GM13977 (cell line): ENCODE data around the gene HOXC9.

Experiments used
- DNase-seq: peaks from one replicate; pipeline ENCODE4 v3.0.0; 2012; ENCODE audit warnings: low spot score
- in situ Hi-C: fragments of 300-500 bp; cut with MboI; formaldehyde crosslinking; loops from one replicate; pipeline ENCODE4 v1.12.0; 2022; ENCODE audit warnings: low sequenced_read_pairs, low pct_unique_long_range_greater_than_20kb, mixed read lengths, inconsistent platforms; ENCODE audit not compliant: unreplicated experiment
- TF ChIP-seq, protein P1 (sequence below): IDR thresholded peaks from 2 replicates; pipeline ENCODE4 v1.5.1; 2012; ENCODE audit warnings: mild to moderate bottlenecking, control low read depth; ENCODE audit not compliant: insufficient read depth; ENCODE audit errors: extremely low read depth, missing control alignments

The HOXC9 gene

DNA sequence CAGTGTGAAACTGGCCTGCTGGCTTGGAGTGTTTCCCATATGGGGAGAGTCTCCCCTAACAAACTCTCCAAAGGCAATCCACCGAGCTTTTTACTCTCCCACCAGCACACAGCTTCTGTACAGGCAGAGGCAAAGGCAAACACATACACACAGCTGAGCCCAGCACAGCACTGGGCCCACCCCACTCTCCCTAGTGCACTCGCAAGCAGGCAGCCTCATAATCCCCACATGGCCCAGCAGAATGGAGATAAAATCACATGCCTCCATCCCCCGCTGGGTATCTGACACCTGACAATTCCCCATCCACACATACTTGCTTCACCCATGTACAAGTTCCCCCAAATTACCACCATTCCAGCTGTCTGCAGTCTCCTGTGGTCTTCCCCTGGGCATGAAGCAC, 41.8 kb upstream of the HOXC9 start:
- TF ChIP-seq, protein P1, sequence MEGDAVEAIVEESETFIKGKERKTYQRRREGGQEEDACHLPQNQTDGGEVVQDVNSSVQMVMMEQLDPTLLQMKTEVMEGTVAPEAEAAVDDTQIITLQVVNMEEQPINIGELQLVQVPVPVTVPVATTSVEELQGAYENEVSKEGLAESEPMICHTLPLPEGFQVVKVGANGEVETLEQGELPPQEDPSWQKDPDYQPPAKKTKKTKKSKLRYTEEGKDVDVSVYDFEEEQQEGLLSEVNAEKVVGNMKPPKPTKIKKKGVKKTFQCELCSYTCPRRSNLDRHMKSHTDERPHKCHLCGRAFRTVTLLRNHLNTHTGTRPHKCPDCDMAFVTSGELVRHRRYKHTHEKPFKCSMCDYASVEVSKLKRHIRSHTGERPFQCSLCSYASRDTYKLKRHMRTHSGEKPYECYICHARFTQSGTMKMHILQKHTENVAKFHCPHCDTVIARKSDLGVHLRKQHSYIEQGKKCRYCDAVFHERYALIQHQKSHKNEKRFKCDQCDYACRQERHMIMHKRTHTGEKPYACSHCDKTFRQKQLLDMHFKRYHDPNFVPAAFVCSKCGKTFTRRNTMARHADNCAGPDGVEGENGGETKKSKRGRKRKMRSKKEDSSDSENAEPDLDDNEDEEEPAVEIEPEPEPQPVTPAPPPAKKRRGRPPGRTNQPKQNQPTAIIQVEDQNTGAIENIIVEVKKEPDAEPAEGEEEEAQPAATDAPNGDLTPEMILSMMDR = no peak
- in situ Hi-C loops = no loop called here
- DNase-seq = no peak

DNA sequence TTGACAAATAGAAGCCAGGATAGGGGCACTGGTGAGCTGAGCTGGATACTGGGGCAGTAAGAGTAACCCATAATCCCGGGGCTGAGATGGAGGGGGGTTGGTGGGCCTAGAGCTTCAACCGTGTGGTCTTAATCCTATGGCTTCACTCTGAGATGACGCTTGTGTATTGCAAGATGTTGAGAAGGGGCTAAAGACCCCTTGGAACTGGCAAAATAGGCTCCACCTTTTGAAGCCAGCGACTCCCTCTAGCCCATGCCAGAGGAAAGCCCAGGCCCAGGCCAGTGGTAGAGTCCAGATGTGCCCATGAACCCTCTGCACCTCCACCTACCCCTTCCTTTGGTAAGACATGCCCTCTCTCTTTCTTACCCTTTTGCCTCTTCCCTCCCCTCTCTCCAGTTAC, 40.6 kb upstream of the HOXC9 start:
- in situ Hi-C loops = no loop called here
- TF ChIP-seq, protein P1 = no peak
- no peak for DNase-seq

DNA sequence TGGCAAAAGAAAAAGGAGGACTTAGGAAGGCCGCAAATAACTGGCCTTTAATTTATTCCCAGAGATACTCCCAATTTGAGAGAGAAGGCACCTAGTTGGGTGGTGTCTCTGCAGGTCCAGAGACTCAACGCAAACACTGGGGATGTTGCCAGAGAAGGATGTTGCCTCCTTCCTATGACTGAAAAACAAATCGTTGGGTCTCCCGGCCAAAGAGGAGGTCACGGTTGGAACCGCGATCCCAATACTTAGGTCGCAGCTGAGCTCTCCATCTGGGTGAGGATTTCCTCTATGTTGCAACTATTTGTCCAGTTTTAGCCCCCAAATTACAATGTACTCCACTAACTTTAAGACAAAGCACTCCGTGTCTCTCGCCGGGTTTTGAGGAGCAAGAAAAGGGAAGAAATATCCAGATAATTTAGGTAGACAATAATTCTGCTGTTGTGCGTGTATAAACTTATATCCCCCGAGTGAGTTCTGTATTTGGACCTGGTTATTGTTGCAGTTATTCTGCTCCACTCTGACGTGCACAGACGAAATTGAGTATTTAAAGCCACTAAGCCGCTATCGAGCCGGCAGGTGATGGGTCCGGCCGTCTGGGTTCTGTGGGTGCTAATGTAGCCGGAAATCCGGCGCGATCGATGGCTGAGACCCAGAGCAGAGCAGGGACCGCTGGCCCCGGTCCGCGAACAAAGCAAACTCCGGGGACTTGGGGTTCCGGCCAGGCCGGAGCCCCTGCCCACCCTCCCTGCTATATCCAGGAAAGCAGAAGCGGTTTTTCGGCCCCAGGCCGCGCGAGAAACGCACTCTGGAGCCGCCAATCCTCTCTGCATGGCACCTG, 39.6 kb upstream of the HOXC9 start:
- DNase-seq = no peak
- TF ChIP-seq, protein P1 = no peak
- in situ Hi-C loops = no loop called here

DNA sequence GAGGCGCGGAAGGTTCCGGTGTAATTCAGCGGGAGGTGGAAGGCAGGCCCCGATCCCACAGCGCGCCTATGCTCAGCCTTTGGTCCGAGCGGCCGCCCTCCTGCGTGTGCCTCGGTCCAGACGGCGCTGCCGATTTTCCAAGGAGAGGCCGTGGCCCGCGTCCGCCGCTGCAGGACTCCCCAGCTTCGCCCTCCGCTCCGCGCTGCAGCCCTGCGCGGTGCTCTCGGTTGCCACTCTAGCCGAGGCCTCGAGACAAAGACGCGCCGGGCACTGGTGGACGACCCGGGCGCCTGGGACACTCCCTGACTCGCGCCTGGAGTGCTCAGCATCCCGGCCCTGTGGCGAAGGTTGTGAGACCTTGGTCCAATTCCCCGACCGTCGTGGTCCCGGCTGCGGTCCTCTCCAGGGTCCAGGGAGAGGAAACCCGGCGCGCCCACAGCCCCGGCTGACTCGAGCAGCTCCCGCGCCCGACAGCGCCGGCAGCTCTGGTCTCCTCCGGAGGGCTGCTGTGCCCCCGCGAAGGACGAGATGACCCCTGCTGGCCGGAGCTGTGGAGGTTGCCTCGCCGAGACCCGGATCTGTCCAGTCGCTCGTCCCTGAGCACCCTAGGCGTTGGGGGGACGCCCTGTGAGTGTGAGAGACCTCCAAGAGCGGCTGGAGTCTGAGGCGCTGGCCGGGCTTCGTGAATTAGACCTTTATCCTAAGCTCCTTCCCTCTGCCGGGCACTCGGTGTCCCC, 38.8 kb upstream of the HOXC9 start:
- DNase-seq = no peak
- TF ChIP-seq, protein P1 = no peak
- in situ Hi-C loops = no loop called here

DNA sequence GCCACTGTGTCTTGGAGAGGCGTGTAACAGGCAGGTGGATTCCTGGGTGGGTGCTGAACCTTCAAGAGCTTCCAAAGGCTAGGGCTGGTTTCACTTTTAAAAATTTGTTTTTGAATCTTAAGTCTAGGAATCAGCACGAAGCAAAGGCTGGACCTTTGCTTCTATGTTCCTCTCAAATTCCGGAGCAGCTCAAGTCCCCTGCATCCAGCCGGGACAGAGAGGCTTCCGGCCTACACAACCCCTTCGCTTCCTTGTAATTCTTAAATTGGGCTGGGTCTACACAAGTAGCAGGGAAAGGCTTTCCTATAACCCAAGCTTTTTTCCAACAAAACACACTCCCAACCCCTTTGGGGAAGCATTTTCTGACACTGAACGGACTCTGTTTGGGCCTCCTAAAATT, 37.0 kb upstream of the HOXC9 start:
- TF ChIP-seq, protein P1 = no peak
- in situ Hi-C loops = no loop called here
- DNase-seq = no peak

DNA sequence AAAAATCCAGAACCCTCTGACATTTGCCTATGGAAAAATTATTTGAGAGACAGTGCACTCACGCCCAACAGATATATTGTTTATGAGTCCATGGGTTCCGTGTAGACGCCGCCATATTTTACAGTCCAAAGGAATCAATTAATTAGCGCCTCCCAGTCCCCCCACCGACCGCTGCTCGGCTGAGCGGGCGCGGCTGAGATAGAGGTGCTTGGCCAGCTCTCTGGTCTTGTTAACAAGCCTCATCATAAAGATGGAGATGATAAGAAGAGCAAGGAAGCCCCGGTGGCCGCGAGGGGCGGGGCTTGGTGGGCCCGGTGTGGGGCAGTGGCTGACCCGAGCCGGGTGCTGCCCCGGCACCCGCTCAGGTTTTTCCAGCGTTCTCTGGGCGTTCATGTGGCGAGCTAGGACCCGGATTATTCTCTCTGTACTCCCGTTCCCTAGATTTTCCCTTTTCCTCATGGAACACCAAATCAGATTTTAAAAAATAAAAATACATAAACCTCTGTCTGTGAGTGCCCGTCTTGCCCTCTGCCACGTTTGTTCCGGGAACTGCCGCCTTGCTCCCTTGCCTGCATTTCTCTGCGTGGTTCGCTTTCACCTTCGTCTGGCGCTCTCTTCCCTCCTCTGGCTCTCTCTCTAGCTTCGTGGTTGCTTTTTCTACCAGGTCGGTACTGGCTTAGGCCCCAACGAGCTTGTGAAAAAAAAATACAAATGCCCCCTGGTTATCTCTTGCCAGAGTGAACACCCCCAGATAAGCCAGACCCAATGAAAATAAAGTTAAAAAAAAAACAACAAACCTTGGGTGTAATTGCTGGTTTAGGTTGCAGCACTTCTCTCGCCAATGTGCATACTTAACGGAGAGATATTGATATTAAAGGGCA, 36.3 kb upstream of the HOXC9 start:
- no peak for DNase-seq
- TF ChIP-seq, protein P1 = no peak
- in situ Hi-C loops = no loop called here
